HG03457 (cell line): ENCODE measurements around the gene SH2D5.
"Not testable (repeated sequence)": the region's sequence is repeated elsewhere in the genome, so short reads cannot be mapped to it uniquely, and the experiment has no call there.

ENCODE experiments used
- ATAC-seq: cut with Tn5 transposase; IDR thresholded peaks from one replicate; pipeline ENCODE4 v1.9.1; 2021; ENCODE audit warnings: moderate number of reproducible peaks; ENCODE audit not compliant: unreplicated experiment

The SH2D5 gene

GRCh38 chr1:20696397-20697333 lies 35.8 kb downstream of the SH2D5 start:
- ATAC-seq, result no peak

- ATAC-seq, result no peak
These were observed 37.0 kb downstream of the SH2D5 start for GRCh38 chr1:20695515-20695914.

- ATAC-seq, result no peak
These were observed 38.9 kb downstream of the SH2D5 start for GRCh38 chr1:20693623-20694022.

GRCh38 chr1:20691872-20692271 lies 40.6 kb downstream of the SH2D5 start:
- no peak for ATAC-seq

GRCh38 chr1:20689645-20690056 lies 42.9 kb downstream of the SH2D5 start:
- no peak for ATAC-seq

- ATAC-seq, result no peak
These were observed 45.4 kb downstream of the SH2D5 start for GRCh38 chr1:20686883-20687725.

- no peak for ATAC-seq
These were observed 46.8 kb downstream of the SH2D5 start for GRCh38 chr1:20685741-20686140.

- no peak for ATAC-seq
These were observed 47.3 kb downstream of the SH2D5 start for GRCh38 chr1:20685099-20685662.

- no peak for ATAC-seq
These were observed 47.9 kb downstream of the SH2D5 start for GRCh38 chr1:20684651-20685050.

- no peak for ATAC-seq
These were observed 48.4 kb downstream of the SH2D5 start for GRCh38 chr1:20684050-20684620.

- no peak for ATAC-seq
These were observed 48.9 kb downstream of the SH2D5 start for GRCh38 chr1:20683614-20684013.

GRCh38 chr1:20682571-20683236 lies 49.8 kb downstream of the SH2D5 start:
- ATAC-seq, result no peak

- ATAC-seq, result no peak
These were observed 50.5 kb downstream of the SH2D5 start for GRCh38 chr1:20681999-20682398.

GRCh38 chr1:20680269-20680668 lies 52.2 kb downstream of the SH2D5 start:
- no peak for ATAC-seq

GRCh38 chr1:20678599-20678998 lies 53.9 kb downstream of the SH2D5 start:
- no peak for ATAC-seq

- not testable (repeated sequence) for ATAC-seq
These were observed 58.9 kb downstream of the SH2D5 start for GRCh38 chr1:20673626-20674025.

- ATAC-seq, result no peak
These were observed 60.3 kb downstream of the SH2D5 start for GRCh38 chr1:20672265-20672632.

GRCh38 chr1:20670936-20671335 lies 61.6 kb downstream of the SH2D5 start:
- ATAC-seq, result no peak
